OCI-LY1 (cell line): ENCODE results near the gene TOGARAM2.

Experiments used
- CTCF ChIP-seq: fragments of 200-600 bp; sonication (generic), shearing (Covaris generic); IDR thresholded peaks from 2 replicates; pipeline ENCODE4 v1.5.1; 2017; ENCODE audit warnings: mild to moderate bottlenecking, antibody characterized with exemption, low read length, moderate library complexity, mixed read lengths
- EZH2 ChIP-seq: fragments of 200-600 bp; sonication (generic), shearing (Covaris generic); IDR thresholded peaks from 2 replicates; pipeline ENCODE4 v1.8.0; 2017; ENCODE audit warnings: borderline replicate concordance, mixed run types, mild to moderate bottlenecking, antibody characterized with exemption, low read length, moderate library complexity, mixed read lengths

- TF ChIP-seq EZH2 (no peak), CTCF (no peak)
Measured at GRCh38 chr2:29044459-29044858, 63.4 kb downstream of the TOGARAM2 start.
